Stimulated activated naive B cell treated with anti-CD40 and anti-IgM and Interleukin-4, amounts not matched to agents 10 μg/mL and 1 μg/mL and 100 μg/mL, for 72 hours (primary cell): ENCODE data around the gene GNAT1.

Experiments
- ATAC-seq, 2 donors: fragments of 150-1000 bp; cut with Tn5 transposase; replicated peaks; 2 replicates each; pipeline ENCODE4 v1.10.0; 2021; ENCODE audit warnings: moderate library complexity in 1 of 2
- DNase-seq: peaks from one replicate; pipeline ENCODE4 v3.0.0; 2021
- H3K27ac Mint-ChIP-seq: one replicate; pipeline ENCODE4 v1.8.0; 2022; ENCODE audit warnings: mild to moderate bottlenecking, mixed read lengths
- H3K27me3 Mint-ChIP-seq, 2 donors: one replicate each; pipeline ENCODE4 v1.8.0; 2022; ENCODE audit warnings: mixed read lengths in 2 of 2
- H3K36me3 Mint-ChIP-seq, 2 donors: one replicate each; pipeline ENCODE4 v1.8.0; 2022; ENCODE audit warnings: mixed read lengths in 2 of 2, mild to moderate bottlenecking in 1 of 2
- H3K4me1 Mint-ChIP-seq, 2 donors: one replicate each; pipeline ENCODE4 v1.8.0; 2022; ENCODE audit warnings: mixed read lengths in 2 of 2, mild to moderate bottlenecking in 1 of 2
- H3K4me3 Mint-ChIP-seq, 2 donors: one replicate each; pipeline ENCODE4 v1.8.0; 2022; ENCODE audit warnings: mild to moderate bottlenecking in 2 of 2, mixed read lengths in 2 of 2, moderate library complexity in 1 of 2
- H3K9me3 Mint-ChIP-seq, 2 donors: one replicate each; pipeline ENCODE4 v1.8.0; 2022; ENCODE audit warnings: mixed read lengths in 2 of 2, mild to moderate bottlenecking in 1 of 2

GNAT1 gene

GRCh38 chr3:50179710-50180109, 11.7 kb upstream of the GNAT1 start:
- no peak overlapping the region for H3K27ac Mint-ChIP-seq
- ATAC-seq = no peak
- H3K4me1 Mint-ChIP-seq = no peaks in the 10 kb centered on the region
- H3K36me3 Mint-ChIP-seq = no peaks in the 10 kb centered on the region
- H3K27me3 Mint-ChIP-seq = peaks cover 0 to 14% of the 10 kb centered on the region in 2 donors
- H3K9me3 Mint-ChIP-seq = no peaks in the 10 kb centered on the region
- DNase-seq = no peak
- no peak overlapping the region for H3K4me3 Mint-ChIP-seq

GRCh38 chr3:50181985-50182384, 9.4 kb upstream of the GNAT1 start:
- H3K27me3 Mint-ChIP-seq = peaks cover 0 to 14% of the 10 kb centered on the region in 2 donors
- no peak overlapping the region for H3K27ac Mint-ChIP-seq
- no peaks in the 10 kb centered on the region for H3K9me3 Mint-ChIP-seq
- ATAC-seq (no peak), DNase-seq (no peak)
- no peaks in the 10 kb centered on the region for H3K36me3 Mint-ChIP-seq
- no peaks in the 10 kb centered on the region for H3K4me1 Mint-ChIP-seq
- no peak overlapping the region for H3K4me3 Mint-ChIP-seq

- DNase-seq (no peak), ATAC-seq (no peak)
- Mint-ChIP-seq H3K27ac (no peak overlapping the region), H3K4me3 (no peak overlapping the region), H3K27me3 (peaks cover 0 to 14% of the 10 kb centered on the region in 2 donors), H3K4me1 (no peaks in the 10 kb centered on the region), H3K9me3 (no peaks in the 10 kb centered on the region), H3K36me3 (no peaks in the 10 kb centered on the region)
Observed at GRCh38 chr3:50182533-50183099, 8.8 kb upstream of the GNAT1 start.

- Mint-ChIP-seq H3K4me3 (no peak overlapping the region), H3K36me3 (no peaks in the 10 kb centered on the region), H3K9me3 (no peaks in the 10 kb centered on the region), H3K27me3 (peaks cover 0 to 14% of the 10 kb centered on the region in 2 donors), H3K4me1 (no peaks in the 10 kb centered on the region), H3K27ac (peak overlapping the region; percentile 49)
- ATAC-seq (no peak), DNase-seq (no peak)
Observed at GRCh38 chr3:50183755-50184154, 7.7 kb upstream of the GNAT1 start.

- no peak overlapping the region for H3K4me3 Mint-ChIP-seq
- H3K27ac Mint-ChIP-seq = peak overlapping the region; percentile 49
- DNase-seq (no peak), ATAC-seq (no peak)
- H3K27me3 Mint-ChIP-seq = peaks cover 0 to 13% of the 10 kb centered on the region in 2 donors
- peaks cover 0 to 2% of the 10 kb centered on the region in 2 donors for H3K4me1 Mint-ChIP-seq
- H3K36me3 Mint-ChIP-seq = no peaks in the 10 kb centered on the region
- no peaks in the 10 kb centered on the region for H3K9me3 Mint-ChIP-seq
Observed at GRCh38 chr3:50184242-50184978, 7.0 kb upstream of the GNAT1 start.

- no peak overlapping the region for H3K27ac Mint-ChIP-seq
- peaks cover 0 to 10% of the 10 kb centered on the region in 2 donors for H3K27me3 Mint-ChIP-seq
- H3K36me3 Mint-ChIP-seq = no peaks in the 10 kb centered on the region
- no peak overlapping the region for H3K4me3 Mint-ChIP-seq
- no peak for DNase-seq
- H3K4me1 Mint-ChIP-seq = peaks cover 0 to 2% of the 10 kb centered on the region in 2 donors
- H3K9me3 Mint-ChIP-seq = no peaks in the 10 kb centered on the region
- no peak for ATAC-seq
Observed at GRCh38 chr3:50185230-50185629, 6.2 kb upstream of the GNAT1 start.

GRCh38 chr3:50186096-50186495, 5.3 kb upstream of the GNAT1 start:
- H3K4me3 Mint-ChIP-seq = no peak overlapping the region
- H3K27me3 Mint-ChIP-seq = peaks cover 0 to 11% of the 10 kb centered on the region in 2 donors
- no peaks in the 10 kb centered on the region for H3K9me3 Mint-ChIP-seq
- ATAC-seq (no peak), DNase-seq (no peak)
- H3K36me3 Mint-ChIP-seq = no peaks in the 10 kb centered on the region
- H3K4me1 Mint-ChIP-seq = peaks cover 0 to 4% of the 10 kb centered on the region in 2 donors
- H3K27ac Mint-ChIP-seq = no peak overlapping the region

- DNase-seq = no peak
- ATAC-seq = no peak
- Mint-ChIP-seq H3K4me3 (no peak overlapping the region), H3K27me3 (peaks cover 0 to 17% of the 10 kb centered on the region in 2 donors), H3K27ac (no peak overlapping the region), H3K4me1 (peaks cover 3 to 7% of the 10 kb centered on the region in 2 donors), H3K36me3 (no peaks in the 10 kb centered on the region), H3K9me3 (no peaks in the 10 kb centered on the region)
Observed at GRCh38 chr3:50187750-50188149, 3.7 kb upstream of the GNAT1 start.

DNA sequence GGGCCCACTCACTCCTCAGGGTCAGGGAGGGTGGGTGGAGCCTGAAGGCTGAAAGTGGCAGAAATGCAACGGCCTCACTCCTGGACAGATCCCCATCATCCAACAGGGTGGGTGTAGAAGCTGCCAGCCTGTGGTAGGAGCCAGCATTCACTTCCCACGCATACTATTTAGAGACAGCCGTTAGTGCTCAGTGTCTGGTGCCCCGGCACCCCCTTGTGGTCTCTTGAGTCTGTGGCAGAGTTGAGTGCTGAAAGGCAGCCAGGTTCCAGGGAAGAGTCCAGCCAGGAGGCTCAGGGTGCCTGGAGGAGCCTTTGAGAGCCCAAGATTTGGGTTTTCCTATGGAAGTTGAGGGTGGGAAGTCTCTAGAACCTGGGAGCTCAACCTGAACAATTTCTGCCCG, 2.1 kb upstream of the GNAT1 start:
- no peak overlapping the region for H3K27ac Mint-ChIP-seq
- peaks cover 8 to 13% of the 10 kb centered on the region in 2 donors for H3K4me1 Mint-ChIP-seq
- no peak overlapping the region for H3K4me3 Mint-ChIP-seq
- no peaks in the 10 kb centered on the region for H3K9me3 Mint-ChIP-seq
- ATAC-seq = peak; percentile 78 to 79
- H3K36me3 Mint-ChIP-seq = no peaks in the 10 kb centered on the region
- H3K27me3 Mint-ChIP-seq = peaks cover 0 to 17% of the 10 kb centered on the region in 2 donors
- DNase-seq = no peak

- DNase-seq (no peak), ATAC-seq (no peak)
- Mint-ChIP-seq H3K27me3 (peaks cover under 1 to 24% of the 10 kb centered on the region in 2 donors), H3K27ac (no peak overlapping the region), H3K9me3 (no peaks in the 10 kb centered on the region), H3K36me3 (no peaks in the 10 kb centered on the region), H3K4me3 (no peak overlapping the region), H3K4me1 (peaks cover 10 to 20% of the 10 kb centered on the region in 2 donors)
Observed at GRCh38 chr3:50189989-50190388, 1.4 kb upstream of the GNAT1 start.

- no peaks in the 10 kb centered on the region for H3K9me3 Mint-ChIP-seq
Observed at GRCh38 chr3:50192124-50192523, 714 bp downstream of the GNAT1 start.

DNA sequence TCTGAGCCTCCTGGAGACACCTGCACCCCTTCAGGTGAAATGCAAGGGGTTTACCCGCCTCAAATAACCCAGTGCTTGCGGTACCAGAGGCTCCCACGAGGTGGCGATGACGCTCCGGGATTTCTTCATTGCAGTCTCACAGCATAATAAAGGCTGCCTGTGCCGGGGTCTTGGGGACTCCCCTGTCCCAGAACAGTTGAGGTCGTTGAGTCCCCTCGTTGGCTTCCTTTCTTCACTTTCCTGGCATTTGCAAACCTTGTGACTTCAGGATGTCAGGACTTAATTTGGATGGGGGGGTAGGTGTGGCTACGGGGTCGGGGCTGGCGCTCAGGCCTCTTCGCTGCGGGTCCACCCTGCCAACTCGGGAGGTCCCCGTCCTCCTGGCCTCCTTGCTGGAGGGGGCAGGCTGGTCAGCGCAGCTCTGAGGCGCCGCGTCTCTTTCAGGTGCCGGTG, 1.3 kb downstream of the GNAT1 start:
- Mint-ChIP-seq H3K9me3 (no peaks in the 10 kb centered on the region), H3K4me3 (no peak overlapping the region), H3K27ac (peak overlapping the region; percentile 51), H3K27me3 (peaks cover 12 to 32% of the 10 kb centered on the region in 2 donors), H3K36me3 (no peaks in the 10 kb centered on the region), H3K4me1 (peaks cover 12 to 23% of the 10 kb centered on the region in 2 donors)
- peak; percentile 67 for DNase-seq
- peak; percentile 72 to 77 for ATAC-seq

More at GRCh38 chr3:50192124-50192523, 714 bp downstream of the GNAT1 start:
- no peak for ATAC-seq
- Mint-ChIP-seq H3K4me3 (no peak overlapping the region), H3K4me1 (peaks cover 12 to 23% of the 10 kb centered on the region in 2 donors), H3K27me3 (peaks cover 12 to 32% of the 10 kb centered on the region in 2 donors), H3K27ac (no peak overlapping the region), H3K36me3 (no peaks in the 10 kb centered on the region)
- no peak for DNase-seq

DNA sequence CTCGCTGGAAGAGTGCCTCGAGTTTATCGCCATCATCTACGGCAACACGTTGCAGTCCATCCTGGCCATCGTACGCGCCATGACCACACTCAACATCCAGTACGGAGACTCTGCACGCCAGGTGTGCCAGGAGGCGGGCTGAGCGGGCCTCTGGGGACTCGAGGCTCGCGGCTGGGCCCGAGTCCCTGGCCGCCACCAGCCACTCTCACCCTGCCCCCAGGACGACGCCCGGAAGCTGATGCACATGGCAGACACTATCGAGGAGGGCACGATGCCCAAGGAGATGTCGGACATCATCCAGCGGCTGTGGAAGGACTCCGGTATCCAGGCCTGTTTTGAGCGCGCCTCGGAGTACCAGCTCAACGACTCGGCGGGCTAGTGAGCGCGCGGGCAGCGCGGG, 1.9 kb downstream of the GNAT1 start:
- Mint-ChIP-seq H3K4me3 (no peak overlapping the region), H3K27me3 (peaks cover 12 to 32% of the 10 kb centered on the region in 2 donors), H3K27ac (no peak overlapping the region), H3K9me3 (no peaks in the 10 kb centered on the region), H3K36me3 (no peaks in the 10 kb centered on the region), H3K4me1 (peaks cover 12 to 23% of the 10 kb centered on the region in 2 donors)
- ATAC-seq (no peak), DNase-seq (no peak)

DNA sequence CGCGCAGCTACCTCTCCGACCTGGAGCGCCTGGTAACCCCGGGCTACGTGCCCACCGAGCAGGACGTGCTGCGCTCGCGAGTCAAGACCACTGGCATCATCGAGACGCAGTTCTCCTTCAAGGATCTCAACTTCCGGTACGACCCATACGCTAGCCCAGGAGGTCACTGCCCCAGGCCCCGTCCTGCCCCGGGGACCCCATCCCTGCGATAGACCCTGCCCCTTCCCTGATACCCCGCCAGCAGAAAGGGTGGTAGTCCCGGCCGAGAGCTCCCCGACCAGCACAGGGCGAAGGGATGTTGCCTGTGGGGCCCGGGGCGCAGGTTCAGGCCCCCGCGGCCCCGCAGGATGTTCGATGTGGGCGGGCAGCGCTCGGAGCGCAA, 2.3 kb downstream of the GNAT1 start:
- no peaks in the 10 kb centered on the region for H3K9me3 Mint-ChIP-seq
- H3K4me1 Mint-ChIP-seq = peaks cover 12 to 23% of the 10 kb centered on the region in 2 donors
- peaks cover 12 to 36% of the 10 kb centered on the region in 2 donors for H3K27me3 Mint-ChIP-seq
- H3K36me3 Mint-ChIP-seq = no peaks in the 10 kb centered on the region
- H3K4me3 Mint-ChIP-seq = no peak overlapping the region
- ATAC-seq (no peak), DNase-seq (no peak)
- H3K27ac Mint-ChIP-seq = no peak overlapping the region
